Jurkat, Clone E6-1 (cell line): Measurements from ENCODE around the gene OR4D10.
"Not testable (repeated sequence)": the region's sequence is repeated elsewhere in the genome, so short reads cannot be mapped to it uniquely, and the experiment has no call there.

Source experiments
- DNase-seq: peaks from one replicate; pipeline ENCODE4 v3.0.0-alpha.2; 2011; ENCODE audit warnings: low read depth, low spot score
- H3K4me3 ChIP-seq: 2 replicates; pipeline ENCODE4 v1.5.1; 2011; ENCODE audit warnings: mild to moderate bottlenecking, low read length, control low read depth, moderate library complexity

Gene OR4D10

GRCh38 chr11:59520139-59520538 lies 47.0 kb downstream of the OR4D10 start:
- not testable (repeated sequence) for H3K4me3 ChIP-seq, DNase-seq

- DNase-seq = no peak
- H3K4me3 ChIP-seq = no peak overlapping the region
These were observed 47.6 kb downstream of the OR4D10 start for GRCh38 chr11:59520741-59521140.

- no peak for DNase-seq
- H3K4me3 ChIP-seq = no peak overlapping the region
These were observed 50.4 kb downstream of the OR4D10 start for GRCh38 chr11:59523541-59523940.

GRCh38 chr11:59528711-59529110 lies 55.6 kb downstream of the OR4D10 start:
- no peak for DNase-seq
- no peak overlapping the region for H3K4me3 ChIP-seq
